ENCODE measurements around the gene USP14.

DNA sequence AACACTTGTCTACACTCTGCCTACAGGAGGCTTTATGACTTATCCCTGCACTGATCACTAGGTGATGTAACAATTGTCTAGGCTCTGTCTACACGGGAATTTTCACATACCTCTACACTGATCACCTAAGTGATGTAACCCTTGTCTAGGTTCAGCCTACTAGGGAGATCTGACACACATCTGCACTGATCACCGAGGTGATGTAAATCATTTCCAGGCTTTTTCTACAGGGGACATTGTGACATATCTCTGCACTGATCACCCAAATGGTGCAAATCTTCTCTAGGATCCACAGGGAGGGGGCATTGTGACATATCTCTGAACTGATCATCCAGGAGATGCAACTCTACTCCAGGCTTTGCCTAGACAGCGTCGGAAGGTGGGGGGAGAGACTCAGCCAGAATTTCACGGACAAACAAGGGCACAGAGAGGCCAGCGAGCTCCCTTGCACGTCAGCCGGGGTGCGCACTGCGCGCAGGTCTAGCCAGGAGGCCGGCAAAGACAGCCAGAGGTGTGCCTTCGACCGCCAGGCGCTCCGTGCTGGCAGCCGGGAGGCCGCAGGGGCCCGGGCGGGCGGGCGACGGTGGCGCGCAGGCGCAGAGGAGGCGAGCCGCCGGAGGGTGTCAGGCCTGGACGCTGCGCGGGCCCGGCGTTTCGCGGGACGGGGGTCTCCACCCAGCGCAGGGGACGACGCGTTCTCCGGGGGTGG lies 46.9 kb upstream of the USP14 start:
- TF ChIP-seq, protein P1, sequence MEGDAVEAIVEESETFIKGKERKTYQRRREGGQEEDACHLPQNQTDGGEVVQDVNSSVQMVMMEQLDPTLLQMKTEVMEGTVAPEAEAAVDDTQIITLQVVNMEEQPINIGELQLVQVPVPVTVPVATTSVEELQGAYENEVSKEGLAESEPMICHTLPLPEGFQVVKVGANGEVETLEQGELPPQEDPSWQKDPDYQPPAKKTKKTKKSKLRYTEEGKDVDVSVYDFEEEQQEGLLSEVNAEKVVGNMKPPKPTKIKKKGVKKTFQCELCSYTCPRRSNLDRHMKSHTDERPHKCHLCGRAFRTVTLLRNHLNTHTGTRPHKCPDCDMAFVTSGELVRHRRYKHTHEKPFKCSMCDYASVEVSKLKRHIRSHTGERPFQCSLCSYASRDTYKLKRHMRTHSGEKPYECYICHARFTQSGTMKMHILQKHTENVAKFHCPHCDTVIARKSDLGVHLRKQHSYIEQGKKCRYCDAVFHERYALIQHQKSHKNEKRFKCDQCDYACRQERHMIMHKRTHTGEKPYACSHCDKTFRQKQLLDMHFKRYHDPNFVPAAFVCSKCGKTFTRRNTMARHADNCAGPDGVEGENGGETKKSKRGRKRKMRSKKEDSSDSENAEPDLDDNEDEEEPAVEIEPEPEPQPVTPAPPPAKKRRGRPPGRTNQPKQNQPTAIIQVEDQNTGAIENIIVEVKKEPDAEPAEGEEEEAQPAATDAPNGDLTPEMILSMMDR (IDR thresholded peaks at IDR 0.05 in 8 of 11, conservative IDR thresholded peaks at IDR 0.05 in 3 of 11), result no peak
- TF ChIP-seq POLR2AphosphoS5 (IDR thresholded peaks at IDR 0.05), result peak in 2 of 3 donors; percentile 55 to 61
- TF ChIP-seq POLR2A (IDR thresholded peaks at IDR 0.05), result no peak

All from spleen (tissue), 7 donors.